Kidney (tissue), 14 donors: Measurements from ENCODE around the gene C7orf33. TPM values are rescaled to one million over a fixed set of nuclear protein-coding genes. Genes with fewer than 3 reads are reported as not detected.

ENCODE experiments used
- DNase-seq, 5 donors: peaks; one replicate each; pipeline ENCODE4 v3.0.0-alpha.2; 2013 to 2020
- FAIRE-seq: peaks from 2 replicates; lab custom pipeline; 2012; peaks lifted over from hg19 to GRCh38; lab: Jason Lieb, UNC
- H3K27ac ChIP-seq, 2 donors: one replicate each; pipeline ENCODE4 v1.7.0; 2013; ENCODE audit warnings: low read depth in 2 of 2, low read length in 2 of 2, inconsistent platforms in 1 of 2
- H3K27me3 ChIP-seq: one replicate; pipeline ENCODE4 v1.7.1; 2013; ENCODE audit warnings: low read length, inconsistent platforms; ENCODE audit not compliant: control insufficient read depth, insufficient read depth
- H3K36me3 ChIP-seq, 3 donors: one replicate each; pipeline versions ENCODE4 v1.7.0 to v1.7.1; 2013; ENCODE audit warnings: low read length in 3 of 3, control low read depth in 1 of 3, inconsistent platforms in 1 of 3; ENCODE audit not compliant: insufficient read depth in 3 of 3, control insufficient read depth in 2 of 3
- H3K4me1 ChIP-seq, 3 donors: one replicate each; pipeline versions ENCODE4 v1.7.0 to v1.7.1; 2013; ENCODE audit warnings: low read length in 3 of 3, inconsistent platforms in 1 of 3, low read depth in 1 of 3; ENCODE audit not compliant: control insufficient read depth in 2 of 3, insufficient read depth in 2 of 3
- H3K4me3 ChIP-seq, 3 donors: one replicate each; pipeline versions ENCODE4 v1.7.0 to v1.8.1; 2013; ENCODE audit warnings: low read length in 3 of 3, control low read depth in 1 of 3, inconsistent platforms in 1 of 3
- H3K9ac ChIP-seq, 3 donors: one replicate each; pipeline versions ENCODE4 v1.7.0 to v1.7.1; 2013; ENCODE audit warnings: low read length in 3 of 3, control low read depth in 1 of 3, inconsistent platforms in 1 of 3
- H3K9me3 ChIP-seq, 3 donors: one replicate each; pipeline versions ENCODE4 v1.7.0 to v1.7.1; 2013; ENCODE audit warnings: low read length in 3 of 3, control low read depth in 1 of 3, inconsistent platforms in 1 of 3; ENCODE audit not compliant: control insufficient read depth in 2 of 3, insufficient read depth in 1 of 3
- intact Hi-C: fragments of 100-400 bp; cut with DNase I; formaldehyde crosslinking; loops from one replicate; pipeline ENCODE4 v1.11.1; 2022
- polyA plus RNA-seq: library from polyadenylated mRNA; stranded (reverse); fragments of 350-450 nt; fragmentation: Illumina TruSeq; extraction: RNeasy Lipid Tissue Mini Kit (QIAGEN cat#74804); gene quantifications from one replicate; pipeline ENCODE4 v1.2.3, GENCODE V29; 2014; ENCODE audit warnings: low read depth, low replicate concordance; ENCODE audit not compliant: insufficient read depth
- total RNA-seq: library from RNA; stranded (reverse); fragmentation: NEBNext Ultra II Directional; extraction: Animal tissue kit (Norgen Biotek cat#: 25700); gene quantifications from one replicate; pipeline ENCODE4 v1.2.1, GENCODE V29; 2021
- TF ChIP-seq, protein P1 (sequence below): IDR thresholded peaks from 3 replicates; pipeline ENCODE4 v1.5.1; 2012; ENCODE audit warnings: mild to moderate bottlenecking, moderate library complexity, borderline replicate concordance; ENCODE audit not compliant: insufficient read depth; ENCODE audit errors: extremely low read depth
- donor health status: control.
- donor health status: control.
- donor health status: control.
- donor health status: control.
- donor health status: control.
- donor health status: DM: yes; HTN: yes; CAD: no.
- donor health status: Normal renal cell carcinoma (clear cell type).

Gene C7orf33
- total and polyA plus RNA-seq, 2 donors from 2014 or later = not detected

DNA sequence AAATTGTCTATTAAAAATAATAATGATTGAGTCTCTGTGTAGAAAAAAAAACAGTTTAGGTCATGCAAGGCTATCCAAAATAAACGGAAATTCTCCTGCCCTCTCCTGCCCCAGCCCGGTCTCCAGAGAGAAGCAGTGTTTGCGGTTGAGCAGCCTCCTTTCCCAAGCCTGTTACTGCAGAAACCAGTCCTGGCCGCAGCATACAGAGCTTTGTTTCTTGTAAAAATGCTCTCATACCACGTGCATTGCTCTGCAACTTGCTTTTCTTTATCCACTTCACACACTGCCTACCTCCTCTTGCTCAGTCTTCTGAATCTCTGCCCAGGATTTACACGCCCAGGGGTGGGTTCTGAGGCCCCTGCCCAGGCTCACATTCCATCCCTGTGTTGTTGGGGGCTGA is 73.8 kb downstream of the C7orf33 start:
- Histone ChIP-seq H3K27ac (no peak overlapping the region), H3K9ac (no peak overlapping the region), H3K9me3 (no peaks in the 10 kb centered on the region), H3K4me1 (no peaks in the 10 kb centered on the region), H3K36me3 (no peaks in the 10 kb centered on the region), H3K4me3 (no peak overlapping the region), H3K27me3 (no peaks in the 10 kb centered on the region)
- TF ChIP-seq, protein P1, sequence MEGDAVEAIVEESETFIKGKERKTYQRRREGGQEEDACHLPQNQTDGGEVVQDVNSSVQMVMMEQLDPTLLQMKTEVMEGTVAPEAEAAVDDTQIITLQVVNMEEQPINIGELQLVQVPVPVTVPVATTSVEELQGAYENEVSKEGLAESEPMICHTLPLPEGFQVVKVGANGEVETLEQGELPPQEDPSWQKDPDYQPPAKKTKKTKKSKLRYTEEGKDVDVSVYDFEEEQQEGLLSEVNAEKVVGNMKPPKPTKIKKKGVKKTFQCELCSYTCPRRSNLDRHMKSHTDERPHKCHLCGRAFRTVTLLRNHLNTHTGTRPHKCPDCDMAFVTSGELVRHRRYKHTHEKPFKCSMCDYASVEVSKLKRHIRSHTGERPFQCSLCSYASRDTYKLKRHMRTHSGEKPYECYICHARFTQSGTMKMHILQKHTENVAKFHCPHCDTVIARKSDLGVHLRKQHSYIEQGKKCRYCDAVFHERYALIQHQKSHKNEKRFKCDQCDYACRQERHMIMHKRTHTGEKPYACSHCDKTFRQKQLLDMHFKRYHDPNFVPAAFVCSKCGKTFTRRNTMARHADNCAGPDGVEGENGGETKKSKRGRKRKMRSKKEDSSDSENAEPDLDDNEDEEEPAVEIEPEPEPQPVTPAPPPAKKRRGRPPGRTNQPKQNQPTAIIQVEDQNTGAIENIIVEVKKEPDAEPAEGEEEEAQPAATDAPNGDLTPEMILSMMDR = no peak
- DNase-seq = peak in 4 of 5 donors; percentile 12 to 82 (median 36)
- FAIRE-seq = no peak
- intact Hi-C loops = no loop called here

DNA sequence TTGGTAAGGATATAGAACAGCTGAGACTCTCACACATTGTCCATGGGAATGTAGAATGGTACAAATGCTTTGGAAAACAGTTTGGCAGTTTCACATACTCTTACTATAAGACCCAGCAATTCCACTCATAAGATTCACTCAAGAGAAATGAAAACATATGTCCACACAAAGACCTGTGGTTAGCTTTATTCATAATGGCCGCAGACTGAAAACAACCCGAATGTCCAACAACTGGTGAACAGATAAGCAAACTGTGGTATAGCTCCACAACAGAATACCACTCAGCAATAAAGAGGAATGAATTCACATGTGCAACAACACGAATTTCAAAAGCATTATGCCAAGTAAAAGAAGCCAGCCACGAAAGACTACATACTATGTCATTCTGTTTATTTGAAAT is 74.7 kb downstream of the C7orf33 start:
- Histone ChIP-seq H3K9ac (no peak overlapping the region), H3K9me3 (no peaks in the 10 kb centered on the region), H3K4me1 (no peaks in the 10 kb centered on the region), H3K36me3 (no peaks in the 10 kb centered on the region), H3K27ac (no peak overlapping the region), H3K27me3 (no peaks in the 10 kb centered on the region), H3K4me3 (no peak overlapping the region)
- TF ChIP-seq, protein P1 = no peak
- intact Hi-C loops = no loop called here
- no peak for FAIRE-seq
- no peak for DNase-seq

Other genes starting within 250 kb of the C7orf33 start
- 37.6 TPM for gene CUL1, start 108.1 kb downstream of the C7orf33 start, total RNA-seq
- 23.4 TPM for gene CUL1, start 108.1 kb downstream of the C7orf33 start, polyA plus RNA-seq